ENCODE results near the gene TMC1. TPM values are rescaled to one million over a fixed set of nuclear protein-coding genes. Genes with fewer than 3 reads are reported as not detected.

The TMC1 gene
- total RNA-seq, 1 donor from 2014 or later: 0.20 TPM

- peak; percentile 24 to 100 for DNase-seq (ENCODE audit: low read depth in 2 of 2)
Measured at GRCh38 chr9:72524820-72525540, 3.6 kb downstream of the TMC1 start.

- DNase-seq (ENCODE audit: low read depth in 2 of 2): peak; percentile 89 to 99
Measured at GRCh38 chr9:72526901-72527800, 5.7 kb downstream of the TMC1 start.

GRCh38 chr9:72527801-72528195, 6.4 kb downstream of the TMC1 start:
- DNase-seq (ENCODE audit: low read depth in 2 of 2): no peak

- no peak for DNase-seq (ENCODE audit: low read depth in 2 of 2)
Measured at GRCh38 chr9:72529531-72529930, 8.1 kb downstream of the TMC1 start.

GRCh38 chr9:72533322-72533721, 11.9 kb downstream of the TMC1 start:
- DNase-seq (ENCODE audit: low read depth in 2 of 2): no peak

GRCh38 chr9:72534931-72535330, 13.5 kb downstream of the TMC1 start:
- DNase-seq (ENCODE audit: low read depth in 2 of 2): no peak

- no peak for DNase-seq (ENCODE audit: low read depth in 2 of 2)
Measured at GRCh38 chr9:72537011-72537545, 15.7 kb downstream of the TMC1 start.

- DNase-seq (ENCODE audit: low read depth in 2 of 2): no peak
Measured at GRCh38 chr9:72537671-72538070, 16.3 kb downstream of the TMC1 start.

GRCh38 chr9:72538921-72539702, 17.7 kb downstream of the TMC1 start:
- DNase-seq (ENCODE audit: low read depth in 2 of 2): peak; percentile 21 to 49

- no peak for DNase-seq (ENCODE audit: low read depth in 2 of 2)
Measured at GRCh38 chr9:72539824-72540347, 18.5 kb downstream of the TMC1 start.

GRCh38 chr9:72540348-72540873, 19.0 kb downstream of the TMC1 start:
- no peak for DNase-seq (ENCODE audit: low read depth in 2 of 2)

- peak in 1 of 2 donors; percentile 50 for DNase-seq (ENCODE audit: low read depth in 2 of 2)
Measured at GRCh38 chr9:72542537-72542833, 21.1 kb downstream of the TMC1 start.

GRCh38 chr9:72542917-72543316, 21.5 kb downstream of the TMC1 start:
- DNase-seq (ENCODE audit: low read depth in 2 of 2): no peak

GRCh38 chr9:72551306-72551705, 29.9 kb downstream of the TMC1 start:
- DNase-seq (ENCODE audit: low read depth in 2 of 2): no peak

- DNase-seq (ENCODE audit: low read depth in 2 of 2): no peak
Measured at GRCh38 chr9:72552356-72552755, 30.9 kb downstream of the TMC1 start.

- no peak for DNase-seq (ENCODE audit: low read depth in 2 of 2)
Measured at GRCh38 chr9:72554221-72554641, 32.8 kb downstream of the TMC1 start.

- DNase-seq (ENCODE audit: low read depth in 2 of 2): peak in 1 of 2 donors; percentile 92
Measured at GRCh38 chr9:72557549-72557948, 36.1 kb downstream of the TMC1 start.

GRCh38 chr9:72560086-72560485, 38.7 kb downstream of the TMC1 start:
- DNase-seq (ENCODE audit: low read depth in 2 of 2): no peak

- DNase-seq (ENCODE audit: low read depth in 2 of 2): no peak
Measured at GRCh38 chr9:72563806-72564205, 42.4 kb downstream of the TMC1 start.

GRCh38 chr9:72564479-72565281, 43.3 kb downstream of the TMC1 start:
- DNase-seq (ENCODE audit: low read depth in 2 of 2): no peak
